GM19240 (cell line): Measurements from ENCODE around the gene SNTA1.
"Not testable (repeated sequence)": the region's sequence is repeated elsewhere in the genome, so short reads cannot be mapped to it uniquely, and the experiment has no call there.

ENCODE experiments used
- DNase-seq: peaks from one replicate; pipeline ENCODE4 v3.0.0; 2011; ENCODE audit warnings: low spot score; ENCODE audit not compliant: insufficient read length

The SNTA1 gene

GRCh38 chr20:33431797-33432381 lies 11.7 kb downstream of the SNTA1 start:
- no peak for DNase-seq

- DNase-seq = not testable (repeated sequence)
Observed at GRCh38 chr20:33423875-33424274, 19.7 kb downstream of the SNTA1 start.

GRCh38 chr20:33423141-33423834 lies 20.3 kb downstream of the SNTA1 start:
- no peak for DNase-seq

- DNase-seq = no peak
Observed at GRCh38 chr20:33419140-33419974, 24.2 kb downstream of the SNTA1 start.

- no peak for DNase-seq
Observed at GRCh38 chr20:33418033-33418432, 25.5 kb downstream of the SNTA1 start.

- DNase-seq = no peak
Observed at GRCh38 chr20:33415948-33416347, 27.6 kb downstream of the SNTA1 start.

- no peak for DNase-seq
Observed at GRCh38 chr20:33412484-33412838, 31.1 kb downstream of the SNTA1 start.

GRCh38 chr20:33411711-33412483 lies 31.7 kb downstream of the SNTA1 start:
- no peak for DNase-seq

- DNase-seq = no peak
Observed at GRCh38 chr20:33411242-33411641, 32.3 kb downstream of the SNTA1 start.

- DNase-seq = no peak
Observed at GRCh38 chr20:33410081-33410742, 33.4 kb downstream of the SNTA1 start.

- DNase-seq = no peak
Observed at GRCh38 chr20:33408716-33409654, 34.6 kb downstream of the SNTA1 start.

- DNase-seq = no peak
Observed at GRCh38 chr20:33408313-33408712, 35.2 kb downstream of the SNTA1 start.

- no peak for DNase-seq
Observed at GRCh38 chr20:33407796-33408195, 35.8 kb downstream of the SNTA1 start.

GRCh38 chr20:33407251-33407650 lies 36.3 kb downstream of the SNTA1 start:
- DNase-seq = no peak

- no peak for DNase-seq
Observed at GRCh38 chr20:33404281-33404680, 39.3 kb downstream of the SNTA1 start.

GRCh38 chr20:33401921-33402369 lies 41.6 kb downstream of the SNTA1 start:
- no peak for DNase-seq

GRCh38 chr20:33401184-33401920 lies 42.2 kb downstream of the SNTA1 start, which contains the start of gene CDK5RAP1:
Gene CDK5RAP1 (minus strand): TSS chr20:33401519. CDS start chr20:33397064, 4,455 bp downstream.
- DNase-seq = peak; percentile 80

- DNase-seq = no peak
Observed at GRCh38 chr20:33400812-33401183, 42.8 kb downstream of the SNTA1 start.

- no peak for DNase-seq
Observed at GRCh38 chr20:33399924-33400323, 43.6 kb downstream of the SNTA1 start.
